Prostate gland (tissue), 2 donors: ENCODE measurements around the gene SPOP. TPM values are rescaled to one million over a fixed set of nuclear protein-coding genes. Genes with fewer than 3 reads are reported as not detected.

Experiments used
- DNase-seq: peaks from one replicate; pipeline ENCODE4 v3.0.0-alpha.2; 2019; ENCODE audit warnings: low spot score
- H3K27ac ChIP-seq, 2 donors: fragments of 200-600 bp; sonication (generic); 2 replicates each; pipeline ENCODE4 v1.5.1; 2017 to 2019
- H3K27me3 ChIP-seq: fragments of 200-600 bp; sonication (generic); replicated peaks from 2 replicates; pipeline ENCODE4 v1.5.1; 2019; ENCODE audit not compliant: insufficient read depth
- H3K36me3 ChIP-seq, 2 donors: fragments of 200-600 bp; sonication (generic); 1 replicate in 1 of 2; 2 replicates in 1 of 2; pipeline versions ENCODE4 v1.5.1 to v1.8.1; 2017 to 2019
- H3K4me1 ChIP-seq: fragments of 200-600 bp; sonication (generic); replicated peaks from 2 replicates; pipeline ENCODE4 v1.5.1; 2019
- H3K4me3 ChIP-seq, 2 donors: fragments of 200-600 bp; sonication (generic); 2 replicates each; pipeline ENCODE4 v1.5.1; 2017 to 2019
- H3K9me3 ChIP-seq: fragments of 200-600 bp; sonication (generic); 2 replicates; pipeline ENCODE4 v1.5.1; 2017
- POLR2A ChIP-seq: fragments of 450-650 bp; IDR thresholded peaks from one replicate; pipeline ENCODE4 v1.6.1; 2016; ENCODE audit warnings: antibody characterized with exemption, mild to moderate bottlenecking
- POLR2AphosphoS5 ChIP-seq: sonication (generic); formaldehyde crosslinking; IDR thresholded peaks from one replicate; pipeline ENCODE4 v1.6.1; 2017; ENCODE audit warnings: antibody characterized with exemption
- WGBS: methylation state at CpG from one replicate; pipeline ENCODE4 v1.1.5; 2018; 5-methylcytosine and 5-hydroxymethylcytosine counted together
- intact Hi-C: fragments of 100-400 bp; cut with DNase I; formaldehyde crosslinking; loops from one replicate; pipeline ENCODE4 v1.14.2; 2022
- total RNA-seq, 2 donors: library from RNA; depleted of rRNA; stranded (reverse); fragments of >200 nt; gene quantifications; one replicate each; pipeline ENCODE4 v1.1.0, GENCODE V29; 2016
- TF ChIP-seq, protein P1 (sequence below), 4 experiments: fragments of 200-600 bp in 2 of 4; fragments of 450-650 bp in 2 of 4; sonication (generic) in 2 of 4; IDR thresholded peaks; 1 replicate in 3 of 4; 2 replicates in 1 of 4; pipeline ENCODE4 v1.5.1; 2016 to 2019; ENCODE audit warnings: antibody characterized with exemption in 4 of 4, mild to moderate bottlenecking in 2 of 4, moderate library complexity in 2 of 4

SPOP gene
- total RNA-seq, 2 donors from 2014 or later, result 80.8 to 93.0 TPM

DNA sequence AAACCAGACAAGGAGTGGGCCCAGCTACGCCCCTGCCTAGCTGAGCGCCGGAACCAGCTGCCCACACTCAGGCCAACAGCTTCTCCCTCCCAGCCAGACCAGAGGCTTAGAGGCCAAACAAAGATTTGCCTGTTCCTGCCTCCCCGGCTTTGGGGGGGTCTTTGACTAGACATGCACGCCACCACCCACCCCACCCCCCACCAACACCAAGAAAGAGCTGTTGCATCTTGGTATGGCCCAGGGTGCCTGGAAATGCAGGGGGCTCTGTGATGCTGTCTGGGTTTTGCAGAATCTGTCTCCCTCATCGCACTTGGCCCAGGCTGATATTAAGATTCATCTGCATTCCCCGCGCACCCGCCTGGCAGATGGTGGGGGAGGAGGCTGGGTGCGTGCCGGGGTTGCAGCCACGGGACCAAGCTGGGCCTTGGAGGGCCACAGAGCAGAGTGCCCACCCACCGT is 103.5 kb downstream of the SPOP start:
- Histone ChIP-seq H3K27me3 (no peaks in the 10 kb centered on the region), H3K9me3 (no peaks in the 10 kb centered on the region), H3K4me1 (no peaks in the 10 kb centered on the region), H3K36me3 (no peaks in the 10 kb centered on the region), H3K4me3 (no peak overlapping the region), H3K27ac (peak overlapping the region; percentile 67 to 77)
- intact Hi-C loops, result loop anchor here (5.0 kb wide), 1 partner anchor 423 kb away; the partner anchor contains the start of gene DLX3
- DNase-seq, result no peak
- 39% methylated on average over 13 of the region's 13 CpGs for WGBS
- no peak for TF ChIP-seq POLR2A

DNA sequence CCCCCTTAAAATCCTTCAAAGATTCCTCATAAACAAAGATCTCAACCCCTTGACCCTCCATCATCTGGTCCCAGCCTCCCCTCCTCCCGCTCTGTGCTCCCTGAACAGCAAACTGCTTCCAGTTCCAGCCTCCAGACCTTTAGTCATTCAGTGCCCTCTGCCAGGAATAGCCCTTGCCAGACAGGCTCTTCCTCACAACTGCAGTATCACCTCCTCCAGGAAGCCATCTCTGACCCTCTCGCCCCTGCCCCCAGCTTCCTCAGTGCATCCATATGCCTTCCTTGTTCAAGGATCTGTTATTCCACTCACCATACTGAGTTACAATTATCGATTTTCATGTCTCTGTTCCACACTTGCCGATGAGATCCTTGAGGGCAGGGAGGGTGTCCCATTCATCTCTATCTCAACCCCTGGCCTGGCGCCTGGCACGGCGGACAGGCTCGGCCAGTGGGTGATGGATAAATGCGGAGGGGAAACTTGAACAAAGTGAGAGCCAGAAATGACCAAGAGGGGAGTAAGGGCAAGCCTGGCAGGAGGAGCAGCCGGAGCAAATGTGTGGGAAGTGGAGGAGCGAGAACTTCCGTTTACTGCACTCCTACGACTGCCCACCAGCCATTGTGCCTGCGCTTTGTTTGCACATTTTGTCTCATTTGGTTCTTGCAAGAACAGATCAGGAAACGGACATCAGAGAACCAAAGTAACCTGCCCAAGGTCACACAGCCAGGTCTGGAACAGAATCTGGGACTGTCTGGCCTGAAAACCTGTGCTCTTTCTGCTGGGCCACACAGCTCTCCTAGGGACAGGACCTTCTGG is 104.2 kb downstream of the SPOP start:
- WGBS, result 67% methylated on average over 15 of the region's 15 CpGs
- intact Hi-C loops, result loop anchor here (5.0 kb wide), 1 partner anchor 424 kb away; the partner anchor contains the start of gene DLX3

DNA sequence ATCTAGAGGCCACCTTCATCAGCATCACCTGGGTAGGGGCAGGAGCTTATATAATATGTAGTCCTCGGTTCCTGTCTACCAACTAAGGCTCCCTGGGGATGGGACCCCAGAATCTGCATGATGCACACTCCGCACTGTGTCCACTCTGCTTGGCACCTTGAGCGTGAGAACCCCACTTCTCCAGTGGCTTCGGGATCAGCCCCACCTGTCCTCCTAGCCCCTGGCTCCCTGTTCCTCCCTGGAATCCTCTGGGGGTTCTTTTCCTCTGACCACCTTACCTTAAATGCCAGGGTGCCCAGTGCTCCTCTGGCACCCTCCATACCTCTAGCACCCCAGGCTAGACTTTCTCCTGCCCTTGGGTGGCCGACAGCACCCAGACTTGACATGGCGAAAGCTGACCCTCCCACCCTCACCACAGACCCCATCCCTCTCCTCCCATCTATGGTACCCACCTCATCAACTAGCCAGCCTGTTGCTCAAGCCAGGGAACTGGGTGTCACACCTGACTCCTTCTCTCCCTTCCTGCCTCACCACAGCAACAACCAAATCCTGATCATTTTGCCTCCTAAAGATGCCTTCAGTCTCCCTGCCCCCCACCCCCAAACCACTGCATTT is 105.0 kb downstream of the SPOP start:
- no peaks in the 10 kb centered on the region for H3K4me1 ChIP-seq

More for the DNA sequence above, 104.2 kb downstream of the SPOP start:
- H3K27me3 ChIP-seq, result no peaks in the 10 kb centered on the region
- no peaks in the 10 kb centered on the region for H3K4me1 ChIP-seq
- no peaks in the 10 kb centered on the region for H3K36me3 ChIP-seq
- TF ChIP-seq, protein P1, sequence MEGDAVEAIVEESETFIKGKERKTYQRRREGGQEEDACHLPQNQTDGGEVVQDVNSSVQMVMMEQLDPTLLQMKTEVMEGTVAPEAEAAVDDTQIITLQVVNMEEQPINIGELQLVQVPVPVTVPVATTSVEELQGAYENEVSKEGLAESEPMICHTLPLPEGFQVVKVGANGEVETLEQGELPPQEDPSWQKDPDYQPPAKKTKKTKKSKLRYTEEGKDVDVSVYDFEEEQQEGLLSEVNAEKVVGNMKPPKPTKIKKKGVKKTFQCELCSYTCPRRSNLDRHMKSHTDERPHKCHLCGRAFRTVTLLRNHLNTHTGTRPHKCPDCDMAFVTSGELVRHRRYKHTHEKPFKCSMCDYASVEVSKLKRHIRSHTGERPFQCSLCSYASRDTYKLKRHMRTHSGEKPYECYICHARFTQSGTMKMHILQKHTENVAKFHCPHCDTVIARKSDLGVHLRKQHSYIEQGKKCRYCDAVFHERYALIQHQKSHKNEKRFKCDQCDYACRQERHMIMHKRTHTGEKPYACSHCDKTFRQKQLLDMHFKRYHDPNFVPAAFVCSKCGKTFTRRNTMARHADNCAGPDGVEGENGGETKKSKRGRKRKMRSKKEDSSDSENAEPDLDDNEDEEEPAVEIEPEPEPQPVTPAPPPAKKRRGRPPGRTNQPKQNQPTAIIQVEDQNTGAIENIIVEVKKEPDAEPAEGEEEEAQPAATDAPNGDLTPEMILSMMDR (IDR thresholded peaks at IDR 0.05), result no peak
- TF ChIP-seq POLR2AphosphoS5 (no peak), POLR2A (no peak)
- H3K4me3 ChIP-seq, result no peak overlapping the region
- peak overlapping the region in 1 of 2 donors; percentile 67 for H3K27ac ChIP-seq
- H3K9me3 ChIP-seq, result no peaks in the 10 kb centered on the region
- DNase-seq, result no peak

DNA sequence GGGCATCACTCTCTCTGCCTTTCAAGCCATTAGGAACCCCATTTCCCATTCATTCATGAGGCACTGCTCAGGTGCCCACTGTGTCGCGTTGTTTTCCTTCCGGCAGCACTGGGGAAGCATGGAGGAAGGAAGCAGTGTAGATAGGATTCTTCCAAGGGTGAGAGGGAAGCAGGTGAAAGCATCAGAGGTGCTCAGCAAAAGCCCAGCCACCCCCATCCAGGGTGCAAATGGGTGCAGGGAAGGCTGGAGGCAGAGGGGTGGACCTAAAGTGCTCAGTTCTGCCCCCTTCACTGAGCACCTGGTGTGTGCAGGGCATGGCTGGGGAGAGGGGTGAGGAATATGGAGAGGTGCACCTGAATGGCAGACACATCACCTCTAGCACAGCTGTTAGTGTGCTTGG is 105.7 kb downstream of the SPOP start:
- no peaks in the 10 kb centered on the region for H3K9me3 ChIP-seq
- H3K27ac ChIP-seq, result no peak overlapping the region
- intact Hi-C loops, result loop anchor here (5.0 kb wide), 1 partner anchor 425 kb away; the partner anchor contains the start of gene DLX3
- no peak overlapping the region for H3K4me3 ChIP-seq
- H3K4me1 ChIP-seq, result no peaks in the 10 kb centered on the region
- no peaks in the 10 kb centered on the region for H3K27me3 ChIP-seq
- no peaks in the 10 kb centered on the region for H3K36me3 ChIP-seq
- TF ChIP-seq, protein P1 (IDR thresholded peaks at IDR 0.05), result no peak
- TF ChIP-seq POLR2A (no peak), POLR2AphosphoS5 (no peak)
- DNase-seq, result no peak
- 78% methylated on average over 3 of the region's 3 CpGs for WGBS

More for the DNA sequence above, 105.0 kb downstream of the SPOP start:
- intact Hi-C loops, result loop anchor here (5.0 kb wide), 1 partner anchor 424 kb away; the partner anchor contains the start of gene DLX3
- H3K27me3 ChIP-seq, result no peaks in the 10 kb centered on the region
- DNase-seq, result no peak
- TF ChIP-seq, protein P1 (IDR thresholded peaks at IDR 0.05), result no peak
- H3K9me3 ChIP-seq, result no peaks in the 10 kb centered on the region
- no peaks in the 10 kb centered on the region for H3K36me3 ChIP-seq
- 83% methylated on average over 6 of the region's 6 CpGs for WGBS
- H3K27ac ChIP-seq, result no peak overlapping the region
- no peak overlapping the region for H3K4me3 ChIP-seq

DNA sequence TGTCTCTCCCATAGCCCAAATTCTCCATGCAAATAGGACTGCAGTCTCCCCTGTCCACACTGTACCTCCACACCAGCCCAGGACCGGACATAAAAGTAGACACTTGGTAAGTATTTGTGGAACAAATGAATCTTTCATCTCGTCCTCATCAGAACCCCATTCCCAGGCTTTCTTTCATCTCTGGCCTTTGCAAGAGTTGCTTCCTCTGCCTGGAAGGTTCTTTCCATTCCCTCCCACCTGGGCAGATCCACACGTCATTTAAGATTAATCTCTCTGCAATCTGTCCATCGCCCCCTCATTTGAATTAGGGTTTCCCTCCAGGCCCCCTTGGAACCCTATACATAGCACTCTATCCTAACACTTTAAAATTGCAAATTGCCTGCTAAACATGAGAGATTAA is 106.1 kb downstream of the SPOP start:
- Histone ChIP-seq H3K9me3 (no peaks in the 10 kb centered on the region), H3K4me1 (no peaks in the 10 kb centered on the region), H3K27me3 (no peaks in the 10 kb centered on the region), H3K4me3 (no peak overlapping the region), H3K27ac (no peak overlapping the region), H3K36me3 (no peaks in the 10 kb centered on the region)
- no peak for DNase-seq
- intact Hi-C loops, result loop anchor here (5.0 kb wide), 1 partner anchor 426 kb away; the partner anchor contains the start of gene DLX3
- 40% methylated on average over 4 of the region's 4 CpGs for WGBS
- TF ChIP-seq POLR2A (no peak), POLR2AphosphoS5 (no peak)
- TF ChIP-seq, protein P1 (IDR thresholded peaks at IDR 0.05), result no peak
